H9 (cell line): ENCODE measurements around the gene SMCHD1. TPM values are rescaled to one million over a fixed set of nuclear protein-coding genes. Genes with fewer than 3 reads are reported as not detected.

Experiments used
- DNase-seq: peaks from one replicate; pipeline ENCODE4 v3.0.0-alpha.2; 2017
- H2AFZ ChIP-seq: one replicate; pipeline ENCODE4 v1.6.1; 2013; ENCODE audit warnings: mild to moderate bottlenecking, low read length, control low read depth, moderate library complexity
- H2AK5ac ChIP-seq: 2 replicates; pipeline ENCODE4 v1.6.1; 2013; ENCODE audit warnings: low read length, control low read depth, mixed read lengths; ENCODE audit not compliant: insufficient read length
- H2BK120ac ChIP-seq: one replicate; pipeline ENCODE4 v1.6.1; 2013; ENCODE audit warnings: low read depth, mild to moderate bottlenecking, low read length, control low read depth, inconsistent platforms; ENCODE audit not compliant: poor library complexity, severe bottlenecking
- H2BK12ac ChIP-seq: 2 replicates; pipeline ENCODE4 v1.6.1; 2013; ENCODE audit warnings: low read length, control low read depth, mixed read lengths, low read depth; ENCODE audit not compliant: insufficient read length
- H2BK15ac ChIP-seq: 2 replicates; pipeline ENCODE4 v1.6.1; 2013; ENCODE audit warnings: low read depth, low read length, control low read depth
- H2BK20ac ChIP-seq: one replicate; pipeline ENCODE4 v1.6.1; 2013; ENCODE audit warnings: low read depth, mild to moderate bottlenecking, low read length, control low read depth, inconsistent platforms; ENCODE audit not compliant: poor library complexity, severe bottlenecking
- H2BK5ac ChIP-seq: 2 replicates; pipeline ENCODE4 v1.6.1; 2013; ENCODE audit warnings: low read length, control low read depth, mixed read lengths; ENCODE audit not compliant: insufficient read length
- H3K14ac ChIP-seq: 2 replicates; pipeline ENCODE4 v1.6.1; 2013; ENCODE audit warnings: low read length, control low read depth; ENCODE audit not compliant: insufficient read depth
- H3K18ac ChIP-seq: 2 replicates; pipeline ENCODE4 v1.6.1; 2013; ENCODE audit warnings: low read depth, mild to moderate bottlenecking, mixed read lengths, low read length, control low read depth; ENCODE audit not compliant: insufficient read length
- H3K23ac ChIP-seq: 2 replicates; pipeline ENCODE4 v1.6.1; 2013; ENCODE audit warnings: low read length, control low read depth, mixed read lengths, low read depth; ENCODE audit not compliant: insufficient read length
- H3K23me2 ChIP-seq: 2 replicates; pipeline ENCODE4 v1.6.1; 2013; ENCODE audit warnings: low read depth, mild to moderate bottlenecking, mixed read lengths, low read length, control low read depth; ENCODE audit not compliant: insufficient read length, poor library complexity, severe bottlenecking
- H3K27ac ChIP-seq: 2 replicates; pipeline ENCODE4 v1.5.1; 2013; ENCODE audit warnings: low read length, control low read depth, mixed read lengths, low read depth; ENCODE audit not compliant: insufficient read length
- H3K27me3 ChIP-seq: 2 replicates; pipeline ENCODE4 v1.6.1; 2013; ENCODE audit warnings: low read length, control low read depth, inconsistent platforms; ENCODE audit not compliant: insufficient read depth
- H3K4ac ChIP-seq: 2 replicates; pipeline ENCODE4 v1.6.1; 2013; ENCODE audit warnings: low read depth, mild to moderate bottlenecking, control low read depth, inconsistent platforms, low read length, moderate library complexity
- H3K4me1 ChIP-seq: 2 replicates; pipeline ENCODE4 v1.6.1; 2013; ENCODE audit warnings: low read length, control low read depth, inconsistent platforms; ENCODE audit not compliant: insufficient read depth
- H3K4me2 ChIP-seq: 2 replicates; pipeline ENCODE4 v1.6.1; 2013; ENCODE audit warnings: low read length, control low read depth, mixed read lengths; ENCODE audit not compliant: insufficient read length, insufficient read depth
- H3K56ac ChIP-seq: 2 replicates; pipeline ENCODE4 v1.6.1; 2013; ENCODE audit warnings: low read depth, mild to moderate bottlenecking, mixed read lengths, low read length, control low read depth; ENCODE audit not compliant: insufficient read length
- H3K79me1 ChIP-seq: 2 replicates; pipeline ENCODE4 v1.6.1; 2013; ENCODE audit warnings: low read depth, mild to moderate bottlenecking, moderate library complexity, low read length, control low read depth, inconsistent platforms; ENCODE audit not compliant: insufficient read depth, poor library complexity, severe bottlenecking
- H3K79me2 ChIP-seq: 2 replicates; pipeline ENCODE4 v1.6.1; 2013; ENCODE audit warnings: low read length, control low read depth, inconsistent platforms; ENCODE audit not compliant: insufficient read depth
- H3K9ac ChIP-seq: 2 replicates; pipeline ENCODE4 v1.6.1; 2013; ENCODE audit warnings: low read length, control low read depth, mixed read lengths; ENCODE audit not compliant: insufficient read length; ENCODE audit errors: extremely low read depth
- H3K9me3 ChIP-seq: one replicate; pipeline ENCODE4 v1.6.1; 2013; ENCODE audit warnings: low read depth, low read length, inconsistent platforms; ENCODE audit not compliant: control insufficient read depth
- H3T11ph ChIP-seq: one replicate; pipeline ENCODE4 v1.6.1; 2013; ENCODE audit warnings: mild to moderate bottlenecking, low read length, control low read depth, inconsistent platforms
- H4K20me1 ChIP-seq: one replicate; pipeline ENCODE4 v1.6.1; 2013; ENCODE audit not compliant: control insufficient read depth, insufficient read length, insufficient read depth
- H4K5ac ChIP-seq: 2 replicates; pipeline ENCODE4 v1.6.1; 2013; ENCODE audit warnings: low read depth, mild to moderate bottlenecking, mixed read lengths, low read length, control low read depth; ENCODE audit not compliant: insufficient read length
- H4K8ac ChIP-seq: replicated peaks from 2 replicates; pipeline ENCODE4 v1.6.1; 2013; ENCODE audit warnings: low read length, control low read depth, mixed read lengths, low read depth; ENCODE audit not compliant: insufficient read length
- H4K91ac ChIP-seq: 2 replicates; pipeline ENCODE4 v1.6.1; 2013; ENCODE audit warnings: low read depth, mild to moderate bottlenecking, moderate library complexity, mixed read lengths, low read length, control low read depth; ENCODE audit not compliant: insufficient read length
- H3K27ac Mint-ChIP-seq, 3 experiments: 2 replicates in 2 of 3; 3 replicates in 1 of 3; pipeline ENCODE4 v1.8.0; 2020 to 2021; ENCODE audit warnings: mixed read lengths in 3 of 3, mild to moderate bottlenecking in 1 of 3, moderate library complexity in 1 of 3
- H3K27me3 Mint-ChIP-seq: 2 replicates; pipeline ENCODE4 v1.8.0; 2021; ENCODE audit warnings: low read depth, mild to moderate bottlenecking, moderate library complexity, mixed read lengths
- H3K36me3 Mint-ChIP-seq, 3 experiments: 2 replicates in 2 of 3; 3 replicates in 1 of 3; pipeline ENCODE4 v1.8.0; 2020 to 2021; ENCODE audit warnings: low read depth in 3 of 3, mixed read lengths in 3 of 3; ENCODE audit not compliant: insufficient read depth in 1 of 3
- H3K4me1 Mint-ChIP-seq, 2 experiments: 2 replicates each; pipeline ENCODE4 v1.8.0; 2020; ENCODE audit warnings: mixed read lengths in 2 of 2
- H3K4me3 Mint-ChIP-seq, 2 experiments: 2 replicates in 1 of 2; 3 replicates in 1 of 2; pipeline ENCODE4 v1.8.0; 2020 to 2021; ENCODE audit warnings: mild to moderate bottlenecking in 2 of 2, mixed read lengths in 2 of 2, moderate library complexity in 1 of 2
- H3K9me3 Mint-ChIP-seq, 2 experiments: 2 replicates in 1 of 2; 3 replicates in 1 of 2; pipeline ENCODE4 v1.8.0; 2020; ENCODE audit warnings: mild to moderate bottlenecking in 2 of 2, mixed read lengths in 2 of 2, moderate library complexity in 1 of 2
- CTCF ChIP-seq: fragments of 200-600 bp; sonication (generic); conservative IDR thresholded peaks from 3 replicates; pipeline ENCODE4 v1.8.0; 2021; ENCODE audit warnings: antibody characterized with exemption, mild to moderate bottlenecking
- total RNA-seq: library from RNA; stranded (reverse); gene quantifications from 2 replicates; pipeline ENCODE4 v1.2.1, GENCODE V29; 2021

SMCHD1 gene
- total RNA-seq, 1 experiment from 2014 or later = 53.5 TPM

GRCh38 chr18:2787225-2787624 lies 131.7 kb downstream of the SMCHD1 start:
- H3K9me3 Mint-ChIP-seq = no peaks in the 10 kb centered on the region; a peak in 1 of 5 replicates
- no peak overlapping the region for H3K27ac Mint-ChIP-seq
- Histone ChIP-seq H3K9ac (no peak overlapping the region), H3K23me2 (no peaks in the 10 kb centered on the region), H2BK15ac (no peak overlapping the region), H2AFZ (no peak overlapping the region), H3K4me2 (no peak overlapping the region), H3K18ac (no peak overlapping the region), H2BK12ac (no peak overlapping the region), H3K79me1 (no peaks in the 10 kb centered on the region), H3K14ac (no peak overlapping the region), H3K27me3 (no peaks in the 10 kb centered on the region), H2BK120ac (no peak overlapping the region), H4K8ac (no peak overlapping the region), H2BK5ac (no peak overlapping the region), H3T11ph (no peak overlapping the region), H3K4me1 (no peaks in the 10 kb centered on the region), H3K27ac (no peak overlapping the region), H4K91ac (no peak overlapping the region), H3K23ac (no peak overlapping the region), H3K56ac (no peak overlapping the region), H3K4ac (no peak overlapping the region), H3K9me3 (no peaks in the 10 kb centered on the region), H3K79me2 (no peaks in the 10 kb centered on the region), H2BK20ac (no peak overlapping the region), H4K20me1 (no peaks in the 10 kb centered on the region), H4K5ac (no peak overlapping the region), H2AK5ac (no peak overlapping the region)
- no peak for DNase-seq
- no peak for TF ChIP-seq CTCF
- H3K36me3 Mint-ChIP-seq = peaks cover 12 to 44% (median 33%) of the 10 kb centered on the region in 3 experiments
- no peak overlapping the region for H3K4me3 Mint-ChIP-seq
- no peaks in the 10 kb centered on the region for H3K27me3 Mint-ChIP-seq
- H3K4me1 Mint-ChIP-seq = no peaks in the 10 kb centered on the region
